ENCODE measurements around the gene PABPC1L. TPM values are rescaled to one million over a fixed set of nuclear protein-coding genes. Genes with fewer than 3 reads are reported as not detected.

The PABPC1L gene
- total and polyA plus RNA-seq, 2 of the 13 experiments (the other 11 are each of a cell fraction or from before 2014, with no cell fraction given), result 30.8 to 252 TPM

GRCh38 chr20:44909872-44910689 lies at the start of gene PABPC1L (continued):
- TF ChIP-seq ZNF639 (CRISPR knock-in tag; conservative IDR thresholded peaks at IDR 0.05), result peak; percentile 73; the same call in 1 of the 2 replicates
- peak; percentile 50; the same call in 1 of the 2 replicates for TF ChIP-seq ZBTB42 (CRISPR knock-in tag; IDR thresholded peaks at IDR 0.05)
- TF ChIP-seq ZNF326 (CRISPR knock-in tag; IDR thresholded peaks at IDR 0.05; ENCODE audit: borderline replicate concordance), result no peak
- no peak for TF ChIP-seq TBL1XR1 (IDR thresholded peaks at IDR 0.05; ENCODE audit: borderline replicate concordance, low read length, partially characterized antibody)
- TF ChIP-seq RBAK (CRISPR knock-in tag; IDR thresholded peaks at IDR 0.05), result peak; percentile 78
- TF ChIP-seq ZNF883 (CRISPR knock-in tag; IDR thresholded peaks at IDR 0.05; ENCODE audit: not compliant biosample characterization), result peak; percentile 59
- peak; percentile 62; the same call in 1 of the 2 replicates for TF ChIP-seq ZNF180 (CRISPR knock-in tag; IDR thresholded peaks at IDR 0.05; ENCODE audit: borderline replicate concordance, low read depth)
- no peak for TF ChIP-seq ARNT (IDR thresholded peaks at IDR 0.05)
- TF ChIP-seq KDM6A (CRISPR knock-in tag; IDR thresholded peaks at IDR 0.05; ENCODE audit: low read depth), result 0 out of 2 replicates have a peak, but pooled peaks have one; percentile 28
- TF ChIP-seq NFRKB (IDR thresholded peaks at IDR 0.05), result no peak
- peak; percentile 37; the same call in 1 of the 2 replicates for TF ChIP-seq GATA4 (IDR thresholded peaks at IDR 0.05; ENCODE audit: borderline replicate concordance, low read depth)
- TF ChIP-seq ZNF558 (CRISPR knock-in tag; IDR thresholded peaks at IDR 0.05; ENCODE audit: borderline replicate concordance), result peak; percentile 83; the same call in 1 of the 2 replicates
- no peak for TF ChIP-seq ZNF225 (CRISPR knock-in tag; IDR thresholded peaks at IDR 0.05)
- peak; percentile 45; the same call in 1 of the 2 replicates for TF ChIP-seq MTF2 (CRISPR knock-in tag; IDR thresholded peaks at IDR 0.05; ENCODE audit: borderline replicate concordance)
- no peak for TF ChIP-seq MTA1 (CRISPR knock-in tag; IDR thresholded peaks at IDR 0.05; ENCODE audit: borderline replicate concordance)
- no peak for TF ChIP-seq HIC2 (CRISPR knock-in tag; IDR thresholded peaks at IDR 0.05; ENCODE audit: low read depth)
- no peak for TF ChIP-seq ZNF318 (CRISPR knock-in tag; IDR thresholded peaks at IDR 0.05)
- no peak; the same call in 1 of the 2 replicates for TF ChIP-seq MTA3 (CRISPR knock-in tag; IDR thresholded peaks at IDR 0.05)
- TF ChIP-seq CBFB (CRISPR knock-in tag; IDR thresholded peaks at IDR 0.05), result peak; percentile 81

Measured in HepG2 (cell line).